ENCODE results near the gene ITPR2. TPM values are rescaled to one million over a fixed set of nuclear protein-coding genes. Genes with fewer than 3 reads are reported as not detected.
"Not testable (repeated sequence)": the region's sequence is repeated elsewhere in the genome, so short reads cannot be mapped to it uniquely, and the experiment has no call there.

ITPR2 gene
- total RNA-seq, 1 experiment from 2014 or later = 4.9 TPM

DNA sequence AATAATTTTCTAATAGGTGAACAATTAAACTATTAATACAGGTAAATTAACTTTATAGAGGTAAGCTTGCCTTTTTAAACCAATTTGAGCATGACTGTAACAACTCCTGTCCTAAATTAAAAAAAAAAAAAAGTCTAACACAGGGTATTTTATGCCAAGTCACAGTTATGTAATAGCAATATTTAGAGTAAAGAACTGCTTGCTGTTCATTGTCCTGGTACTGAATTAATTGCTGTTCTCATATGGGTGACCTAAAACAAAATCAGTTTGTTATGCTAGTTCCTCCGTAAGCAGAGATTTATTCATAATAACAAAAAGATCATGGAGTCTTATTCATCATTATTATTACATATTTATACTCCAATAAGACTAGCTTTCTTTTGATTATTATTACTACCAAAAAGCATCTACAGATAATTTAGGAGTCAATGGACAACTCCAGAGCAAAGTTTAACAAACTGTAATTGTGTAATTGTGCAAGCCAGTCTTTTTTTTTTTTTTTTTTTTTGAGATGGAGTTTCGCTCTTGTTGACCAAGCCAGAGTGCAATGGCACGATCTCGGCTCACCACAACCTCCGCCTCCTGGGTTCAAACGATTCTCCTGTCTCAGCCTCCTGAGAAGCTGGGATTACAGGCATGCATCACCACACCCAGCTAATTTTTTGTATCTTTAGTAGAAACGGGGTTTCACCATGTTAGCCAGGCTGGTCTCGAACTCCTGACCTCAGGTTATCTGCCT is 98.3 kb downstream of the ITPR2 start:
- DNase-seq (ENCODE audit: low read depth) = no peak

DNA sequence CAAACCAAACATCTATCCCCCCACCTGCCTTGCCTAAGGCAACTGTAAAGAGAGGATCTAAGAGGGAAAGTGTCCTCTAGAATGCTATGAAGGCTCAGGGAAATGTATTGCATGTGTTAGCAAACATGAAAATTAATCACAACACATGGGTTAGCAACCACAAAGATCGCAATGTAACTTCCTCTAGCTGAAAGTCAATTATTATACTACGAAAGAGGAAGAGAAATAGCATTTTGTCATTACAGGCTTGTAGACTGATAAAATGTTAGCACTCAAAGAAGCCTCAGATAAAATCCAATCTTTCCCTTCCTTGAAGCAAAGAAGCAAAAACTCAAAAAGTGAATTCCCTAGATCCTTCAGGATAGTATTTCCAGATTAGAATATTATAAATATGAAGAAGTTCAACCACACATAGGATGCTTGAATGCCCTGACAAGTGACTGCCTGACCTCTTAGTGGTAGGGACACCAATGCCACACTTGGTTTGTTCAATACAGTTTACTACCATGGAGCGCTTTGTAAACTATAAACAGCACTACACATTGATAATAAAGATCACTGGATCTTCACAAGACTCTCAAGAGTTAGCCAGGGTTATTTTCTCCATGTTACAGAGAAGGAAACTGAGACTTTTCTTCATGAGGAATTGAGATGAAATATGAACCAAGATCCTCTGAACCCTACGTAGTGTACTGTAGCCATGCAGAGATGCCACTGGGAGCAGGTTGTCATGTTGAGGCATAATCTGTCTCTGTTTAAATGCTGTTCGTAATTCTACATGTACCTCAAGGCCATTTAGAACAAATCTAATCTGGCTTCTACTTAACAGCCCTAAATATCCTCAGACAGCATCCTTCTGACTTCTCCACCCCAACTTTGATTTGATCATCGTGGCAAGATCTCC is 100.7 kb downstream of the ITPR2 start:
- DNase-seq (ENCODE audit: low read depth) = no peak

DNA sequence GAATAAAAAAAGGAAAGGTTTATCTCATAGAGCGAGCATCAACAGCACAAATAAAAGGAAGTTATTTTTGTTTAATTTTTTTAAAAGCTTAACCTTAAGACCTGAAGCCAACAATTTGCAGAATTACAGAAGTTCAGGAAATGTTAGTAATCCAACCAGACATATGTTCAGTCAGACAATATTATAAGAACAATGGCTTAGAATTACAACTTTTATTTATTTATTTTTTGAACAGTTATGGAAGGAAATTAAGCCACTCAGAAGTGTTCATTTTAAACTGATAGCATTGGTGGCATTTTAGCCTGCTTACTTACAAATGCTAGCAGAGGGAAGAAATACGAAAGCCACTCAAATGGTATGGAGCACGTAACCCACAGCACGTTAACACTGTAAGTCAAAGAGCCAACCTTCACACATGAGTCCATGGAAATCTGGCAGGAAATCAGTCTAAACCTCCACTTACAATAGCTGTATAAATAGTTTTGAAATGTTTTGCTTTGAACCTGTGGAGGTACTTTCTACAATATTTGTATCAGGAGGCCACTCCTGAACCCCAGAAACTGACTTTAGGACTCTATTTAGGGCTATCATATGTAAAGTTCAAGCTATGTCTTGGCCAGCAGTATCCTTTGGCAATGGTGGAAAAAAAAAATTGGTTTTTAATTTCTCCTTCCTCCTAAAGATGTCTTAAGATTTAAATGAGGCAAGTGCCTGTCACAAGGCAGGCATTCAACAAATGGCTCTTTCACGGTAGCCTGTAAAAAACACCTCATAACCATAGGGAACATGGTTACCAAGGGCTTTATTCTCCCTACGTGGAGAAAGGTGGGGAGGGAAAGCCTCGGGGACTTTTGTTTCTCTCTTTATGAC is 102.3 kb downstream of the ITPR2 start:
- DNase-seq (ENCODE audit: low read depth) = no peak

DNA sequence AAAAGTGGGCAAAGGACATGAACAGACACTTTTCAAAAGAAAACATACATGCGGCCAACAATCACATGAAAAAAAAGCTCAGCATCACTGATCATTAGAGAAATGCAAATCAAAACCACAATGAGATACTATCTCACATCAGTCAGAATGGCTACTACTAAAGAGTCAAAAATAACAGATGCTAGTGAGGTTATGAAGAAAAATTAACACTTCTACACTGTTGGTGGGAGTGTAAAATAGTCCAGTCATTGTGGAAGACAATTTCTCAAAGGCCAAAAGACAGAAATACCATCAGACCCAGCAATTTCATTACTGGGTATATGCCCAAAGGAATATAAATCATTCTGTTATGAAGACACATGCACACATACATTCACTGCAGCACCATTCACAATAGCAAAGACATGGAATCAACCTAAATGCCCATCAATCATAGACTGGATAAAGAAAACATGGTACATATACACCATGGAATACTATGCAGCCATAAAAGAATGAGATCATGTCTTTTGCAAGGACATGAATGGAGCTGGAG is 103.8 kb downstream of the ITPR2 start:
- not testable (repeated sequence) for DNase-seq (ENCODE audit: low read depth)

DNA sequence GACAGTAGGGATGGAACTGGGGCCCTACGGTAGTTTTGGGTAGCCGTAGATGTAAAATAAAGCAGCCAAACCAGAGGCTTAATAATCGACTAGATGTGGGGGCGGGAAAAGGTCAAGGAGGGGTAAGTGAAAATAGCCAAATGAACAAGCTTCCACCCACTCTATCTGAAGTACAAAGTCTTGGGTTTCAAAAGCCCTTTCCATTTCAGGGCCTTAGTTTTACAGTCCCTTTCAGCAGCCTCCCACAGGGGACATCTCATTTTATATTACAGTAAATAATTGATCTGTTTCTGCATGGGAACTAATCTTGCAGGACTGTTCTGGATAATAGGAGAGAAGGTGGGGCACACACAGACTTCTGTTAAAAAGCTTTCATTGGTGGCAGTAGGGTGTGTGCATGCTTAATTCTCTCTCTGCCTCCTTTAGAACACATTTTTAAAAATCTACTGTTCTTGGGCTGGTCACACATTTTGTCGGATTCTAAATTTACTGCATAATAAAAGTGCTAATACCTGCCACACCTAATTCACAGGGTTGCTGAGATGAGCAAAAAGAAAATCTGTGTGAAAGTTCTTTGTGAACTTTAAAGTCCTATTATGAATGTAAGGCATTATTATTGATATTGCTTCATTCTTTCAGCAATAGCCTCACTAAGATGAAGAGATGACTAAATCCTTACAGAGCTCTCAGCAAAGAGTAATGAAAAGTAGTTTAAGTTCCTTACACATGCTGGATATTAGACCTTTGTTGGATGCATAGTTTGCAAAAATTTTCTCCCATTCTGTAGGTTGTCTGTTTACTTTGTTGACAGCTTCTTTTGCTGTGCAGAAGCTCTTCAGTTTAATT is 104.6 kb downstream of the ITPR2 start:
- no peak for DNase-seq (ENCODE audit: low read depth)

DNA sequence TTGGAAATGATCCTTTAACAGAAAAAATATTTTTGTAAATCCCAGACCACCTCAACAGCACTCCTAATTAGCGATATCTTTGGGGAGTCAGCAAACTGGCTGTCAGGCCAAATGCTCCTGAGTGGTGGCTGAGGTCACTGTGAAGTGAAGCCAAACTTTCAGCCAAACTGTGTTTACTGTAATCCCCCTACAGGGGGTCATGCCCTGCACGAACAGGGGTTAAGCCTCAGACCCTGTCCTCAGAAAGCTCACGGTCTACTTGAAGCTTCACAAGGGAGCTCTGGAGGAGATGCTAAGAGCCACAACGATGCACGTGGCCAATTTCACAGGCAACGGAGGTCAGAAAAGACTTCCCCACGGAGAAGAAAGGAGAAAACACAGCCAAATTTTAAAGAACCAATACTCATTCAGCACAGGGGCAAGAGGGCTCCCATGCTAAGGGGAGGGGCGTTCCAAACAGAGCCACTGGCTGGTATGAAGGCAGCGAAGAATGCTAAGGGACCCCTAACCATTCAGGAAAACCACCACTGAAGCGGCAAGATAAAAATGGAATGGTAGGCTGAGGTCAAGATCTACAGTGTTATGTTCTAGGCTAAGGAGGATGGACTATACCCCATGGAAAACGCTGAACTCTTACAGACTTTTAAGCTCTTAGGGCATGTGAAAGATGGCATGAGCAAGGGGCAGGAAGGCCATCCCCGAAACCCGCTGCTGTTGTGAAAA is 105.4 kb downstream of the ITPR2 start:
- no peak for DNase-seq (ENCODE audit: low read depth)

DNA sequence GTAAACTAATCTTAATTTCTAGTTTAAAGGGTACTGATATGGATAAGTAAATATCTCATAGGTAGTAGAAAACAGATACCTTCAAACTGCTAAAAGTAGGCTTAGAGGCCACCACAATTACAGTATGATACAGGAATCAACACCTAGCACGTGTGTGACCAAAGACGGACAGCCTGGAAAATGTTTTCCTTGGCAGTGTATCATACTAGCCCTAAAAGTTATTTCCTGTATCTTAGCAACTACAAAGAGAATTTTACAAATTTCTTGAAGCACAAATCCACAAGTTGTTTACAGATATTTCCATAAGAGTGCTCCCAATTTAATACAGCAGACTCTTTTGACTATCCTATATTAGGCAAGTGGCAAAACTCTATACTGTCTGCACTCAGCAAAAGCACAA is 106.0 kb downstream of the ITPR2 start:
- no peak for DNase-seq (ENCODE audit: low read depth)

DNA sequence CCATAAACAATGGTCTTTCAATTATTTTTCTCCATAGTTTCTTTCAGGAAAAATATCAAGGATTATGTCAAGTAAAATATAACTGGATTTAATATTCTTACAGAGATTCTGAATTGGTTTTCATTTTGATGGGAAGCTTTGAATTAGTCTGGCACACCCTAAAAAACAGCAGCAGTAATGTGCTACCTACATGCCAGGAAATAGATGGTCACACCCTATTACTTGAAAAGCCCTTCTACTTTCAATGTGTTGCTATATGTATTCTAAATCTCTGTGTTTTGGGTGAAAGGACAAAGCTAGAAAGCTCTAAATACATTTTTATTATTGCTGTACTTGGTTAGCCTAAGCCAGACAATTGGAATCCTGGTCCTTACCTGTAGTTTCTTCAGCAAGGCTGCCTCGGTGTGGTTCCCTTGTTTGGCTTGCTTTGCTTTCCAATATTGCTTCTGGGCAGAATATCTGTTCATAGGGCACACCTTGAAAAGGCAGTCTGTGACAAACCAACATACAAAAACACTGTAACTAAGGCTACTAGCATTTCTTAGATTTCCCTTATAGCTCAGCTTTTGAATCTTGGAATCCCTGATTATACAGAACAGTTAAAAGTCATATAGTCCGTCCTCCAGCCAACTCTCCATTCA is 107.6 kb downstream of the ITPR2 start:
- no peak for DNase-seq (ENCODE audit: low read depth)

DNA sequence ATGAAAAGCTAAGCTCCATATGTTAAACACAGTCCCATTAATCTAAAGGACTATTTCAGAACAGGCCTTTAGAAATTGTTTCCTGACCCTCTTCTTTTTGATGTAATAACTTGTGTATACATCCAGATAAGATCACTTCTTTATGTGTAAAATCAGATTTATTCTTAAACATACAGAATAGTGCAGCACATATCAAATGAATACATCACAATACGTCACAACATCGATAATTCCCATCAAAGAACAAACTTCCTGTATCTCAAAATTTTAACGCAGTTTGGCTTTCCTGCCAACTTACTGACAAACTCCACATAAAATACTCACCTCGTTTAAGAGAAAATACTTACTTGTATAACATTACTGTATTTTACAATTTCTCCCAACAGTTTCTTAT is 108.7 kb downstream of the ITPR2 start:
- DNase-seq (ENCODE audit: low read depth) = no peak

DNA sequence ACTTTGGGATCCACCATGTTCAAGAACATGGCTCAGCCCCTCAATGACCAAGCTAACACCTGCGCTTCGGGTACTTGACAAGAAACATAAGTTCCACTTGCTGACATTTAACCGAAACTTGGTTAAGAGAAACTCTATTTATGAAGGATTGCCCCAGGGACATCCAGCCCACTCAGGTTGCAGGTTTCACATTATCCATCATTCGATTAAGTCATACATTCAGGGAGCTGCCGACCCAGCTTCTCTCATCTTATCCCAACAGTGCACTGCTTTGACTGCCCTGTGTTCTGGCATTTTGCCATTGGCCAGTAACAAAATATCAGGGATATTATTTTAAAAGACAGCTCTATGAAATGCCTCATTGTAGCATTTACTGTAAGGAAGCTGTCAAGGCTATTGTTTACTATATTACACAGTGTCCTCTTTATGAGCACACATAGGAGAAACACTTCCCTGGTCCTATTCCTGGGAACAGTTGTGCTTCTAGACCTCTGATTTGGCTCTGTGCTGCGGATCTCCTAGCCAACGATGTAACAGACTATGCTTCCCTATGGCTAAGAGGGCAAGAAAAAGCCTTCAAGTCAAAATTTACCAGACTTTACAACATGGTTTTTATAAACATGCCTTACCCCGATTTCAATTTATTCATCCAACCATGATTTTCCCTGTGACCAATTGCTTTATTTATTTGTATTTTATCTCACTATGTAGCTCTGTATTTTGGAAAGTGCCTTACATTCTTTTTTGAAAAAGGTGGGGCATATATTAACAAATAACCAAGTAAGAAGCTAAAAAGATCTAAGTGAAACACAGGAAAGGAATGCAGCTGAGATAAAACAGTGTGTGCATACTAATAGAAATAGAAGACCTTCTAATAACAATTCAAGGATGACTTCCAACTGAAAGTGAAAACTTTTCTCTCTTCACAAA is 109.3 kb downstream of the ITPR2 start:
- no peak for DNase-seq (ENCODE audit: low read depth)

DNA sequence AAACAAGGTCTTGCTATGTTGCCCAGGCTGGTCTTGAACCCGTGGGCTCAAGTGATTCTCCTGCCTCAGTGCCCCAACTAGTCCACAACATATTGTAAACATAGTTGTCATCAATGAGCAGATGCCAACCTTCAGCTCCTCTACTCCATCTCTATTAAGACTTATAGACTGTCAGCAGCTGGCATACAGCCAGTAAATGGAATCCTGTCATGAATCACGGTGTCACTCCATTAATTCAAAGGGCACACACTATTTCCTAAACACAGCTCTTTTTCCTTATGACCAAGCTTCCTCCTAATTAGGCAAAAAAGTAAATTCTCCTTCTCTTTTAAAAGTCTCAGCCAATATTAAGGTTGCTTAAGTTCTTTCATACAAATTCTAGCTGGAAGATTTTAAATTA is 111.2 kb downstream of the ITPR2 start:
- DNase-seq (ENCODE audit: low read depth) = no peak

DNA sequence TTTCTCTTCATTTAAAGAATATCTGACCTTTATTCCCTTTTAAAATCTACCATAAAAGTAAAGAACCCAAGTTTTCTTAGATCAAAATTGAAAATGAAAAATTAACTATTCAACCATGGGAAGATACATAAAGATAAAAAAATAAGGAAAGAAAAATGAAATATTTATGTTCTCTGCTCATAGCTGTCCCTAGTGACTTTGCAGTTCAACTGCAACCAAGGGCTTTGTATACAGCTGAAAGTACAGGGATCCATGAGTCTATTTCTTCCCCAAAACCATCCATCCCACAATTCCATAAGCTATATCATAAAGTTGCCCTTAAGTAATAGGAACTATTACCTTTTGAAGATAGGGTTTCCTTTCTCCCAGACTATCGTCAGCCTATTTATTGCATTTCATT is 113.1 kb downstream of the ITPR2 start:
- DNase-seq (ENCODE audit: low read depth) = no peak

DNA sequence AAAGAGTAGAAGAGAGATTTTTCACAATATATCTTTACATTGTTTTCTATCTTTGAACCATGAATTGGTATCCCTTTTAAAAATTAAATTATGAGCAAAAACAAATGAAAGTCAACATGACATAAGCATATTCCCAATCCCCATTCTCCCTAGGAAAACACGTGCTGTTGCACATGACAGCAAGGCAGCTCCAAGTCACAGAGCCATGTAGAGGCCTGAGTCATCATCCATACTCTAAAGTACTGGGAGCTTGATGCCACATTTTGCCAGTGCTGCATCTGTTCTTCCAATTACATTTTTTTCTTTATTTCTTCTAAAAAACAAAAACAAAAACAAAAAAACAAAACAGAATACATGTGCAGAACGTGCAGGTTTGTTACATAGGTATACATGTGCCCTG is 115.2 kb downstream of the ITPR2 start:
- no peak for DNase-seq (ENCODE audit: low read depth)

DNA sequence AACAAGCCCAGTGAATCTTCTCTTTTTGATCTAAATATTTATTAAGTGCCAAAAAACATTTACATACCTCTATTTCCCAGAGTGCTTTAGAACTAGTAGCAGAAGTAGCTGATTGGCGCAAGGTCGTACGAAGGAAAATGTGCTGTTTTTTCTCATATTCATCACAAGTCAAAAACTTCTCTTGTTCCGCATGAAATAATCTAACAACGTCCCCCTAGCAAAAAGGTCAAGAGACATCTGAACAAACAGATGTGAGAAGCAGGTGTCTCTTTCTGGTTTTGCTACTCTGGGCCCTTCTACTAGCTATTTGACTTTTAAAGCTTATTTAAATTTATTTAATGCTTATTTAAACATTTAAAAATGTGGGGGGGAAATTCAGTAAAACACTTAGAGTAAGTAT is 117.8 kb downstream of the ITPR2 start:
- DNase-seq (ENCODE audit: low read depth) = no peak

DNA sequence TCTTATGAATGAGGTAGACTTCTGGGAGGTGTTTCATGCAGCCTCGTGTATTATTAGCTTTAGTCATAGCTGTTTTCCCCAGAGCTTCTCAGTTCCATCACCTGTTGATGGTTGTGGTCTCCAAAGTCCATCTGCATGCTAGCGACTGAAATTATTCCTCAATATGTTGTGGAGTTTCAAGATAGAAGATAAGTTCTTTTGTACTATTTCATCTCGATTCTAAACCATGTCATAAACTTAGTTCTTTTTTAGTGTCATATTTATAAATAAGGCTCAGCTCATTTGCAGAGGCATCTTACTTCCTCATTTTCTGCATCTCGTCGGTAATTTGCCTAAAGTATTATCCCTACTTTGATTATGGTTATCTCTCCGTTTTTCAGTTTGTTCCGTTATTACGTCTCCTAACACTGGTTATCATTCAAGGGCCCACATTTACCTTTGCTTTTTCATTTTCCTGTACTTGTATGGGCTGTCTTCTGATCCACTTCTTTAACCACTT is 119.1 kb downstream of the ITPR2 start:
- no peak for DNase-seq (ENCODE audit: low read depth)

DNA sequence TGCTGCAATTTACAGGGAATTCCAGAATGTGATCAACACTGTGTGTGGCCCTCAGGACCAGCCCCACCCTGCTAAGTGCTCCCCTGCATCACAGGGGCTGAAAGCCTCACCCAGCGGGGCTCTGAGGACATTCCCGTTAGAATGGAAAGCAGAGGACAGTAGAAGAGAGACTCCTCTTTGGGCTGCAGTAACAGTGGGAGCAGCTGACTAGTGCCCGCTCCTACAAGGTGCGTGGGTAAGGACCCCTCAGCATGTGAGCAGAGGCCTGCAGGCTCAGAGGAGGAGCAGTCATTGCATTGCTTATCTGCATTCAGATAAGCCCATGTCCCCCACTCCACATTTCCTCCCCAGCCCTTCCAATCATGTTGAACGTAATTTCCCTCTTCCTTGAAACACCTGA is 120.1 kb downstream of the ITPR2 start:
- DNase-seq (ENCODE audit: low read depth) = no peak

DNA sequence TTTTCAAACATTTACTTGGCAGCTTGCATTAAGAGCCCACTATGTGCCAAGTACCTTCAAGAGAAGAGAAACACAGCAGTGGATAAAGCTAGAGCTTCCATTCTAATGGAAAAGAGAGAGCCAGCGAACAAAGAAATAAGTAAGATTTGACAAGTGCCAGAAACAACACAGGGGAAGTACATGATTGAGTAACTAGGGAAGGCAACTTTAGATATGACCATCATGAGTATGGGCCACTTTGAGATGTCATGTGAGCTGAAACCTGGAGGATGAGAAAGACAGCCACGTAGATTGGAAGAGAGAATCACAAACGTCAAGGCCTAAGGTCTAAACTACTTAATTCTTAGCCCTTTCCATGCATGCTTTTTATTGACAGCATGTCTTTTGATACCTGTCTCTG is 121.4 kb downstream of the ITPR2 start:
- DNase-seq (ENCODE audit: low read depth) = no peak

DNA sequence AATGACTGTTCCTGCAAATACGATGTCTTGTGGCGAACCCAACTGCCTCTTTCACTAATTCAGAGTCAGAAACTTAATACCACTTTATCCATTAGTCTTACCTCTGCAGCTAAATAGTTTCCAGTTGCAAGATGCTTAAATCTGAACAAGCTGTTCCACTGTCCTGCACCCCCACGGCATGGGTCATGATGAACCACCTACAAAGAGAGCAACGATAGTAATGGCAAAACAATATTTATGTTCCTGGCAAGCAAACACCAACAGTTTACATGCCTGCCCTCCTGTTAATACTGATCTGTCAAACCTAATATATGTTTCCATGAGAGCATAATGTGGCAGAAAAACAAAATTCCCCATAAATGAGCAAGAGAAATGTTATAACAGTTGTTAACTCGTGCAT is 121.9 kb downstream of the ITPR2 start:
- DNase-seq (ENCODE audit: low read depth) = no peak
